Right lobe of liver (tissue), 4 donors: ENCODE results near the gene LDAH.

ENCODE experiments used
- POLR2A ChIP-seq: fragments of 450-650 bp; IDR thresholded peaks from one replicate; pipeline ENCODE4 v1.6.1; 2017; ENCODE audit warnings: antibody characterized with exemption, mild to moderate bottlenecking
- TF ChIP-seq, protein P1 (sequence below), 4 donors: fragments of 200-600 bp in 3 of 4; fragments of 450-650 bp in 1 of 4; IDR thresholded peaks; one replicate each; pipeline versions ENCODE4 v1.5.1 to v1.8.0; 2016 to 2022; ENCODE audit warnings: antibody characterized with exemption in 4 of 4, mild to moderate bottlenecking in 2 of 4
- donor health status: DM: no; HTN: no; CAD: no.
- donor health status: DM: no; HTN: no; CAD: no.
- donor health status: DM: no; HTN: yes; CAD: no.

DNA sequence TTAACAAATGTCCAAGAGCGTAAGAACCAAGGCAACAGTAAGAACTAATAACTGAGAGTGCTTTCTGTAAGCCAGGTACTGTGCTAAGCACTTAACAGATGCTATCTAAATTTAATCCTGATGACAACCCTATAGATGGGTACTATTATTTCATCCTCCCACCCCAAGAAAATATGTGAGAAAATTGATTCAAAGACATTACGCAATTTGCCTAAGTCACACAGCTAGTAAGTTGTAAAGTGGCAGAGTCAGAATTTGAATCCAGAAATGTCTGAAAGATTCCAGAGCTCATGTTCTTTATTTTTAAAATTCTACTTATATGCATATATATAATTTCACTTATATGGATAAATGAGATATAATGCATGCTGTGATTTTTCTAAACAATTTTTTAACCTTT, 10.1 kb downstream of the LDAH start:
- no peak for TF ChIP-seq POLR2A
- TF ChIP-seq, protein P1, sequence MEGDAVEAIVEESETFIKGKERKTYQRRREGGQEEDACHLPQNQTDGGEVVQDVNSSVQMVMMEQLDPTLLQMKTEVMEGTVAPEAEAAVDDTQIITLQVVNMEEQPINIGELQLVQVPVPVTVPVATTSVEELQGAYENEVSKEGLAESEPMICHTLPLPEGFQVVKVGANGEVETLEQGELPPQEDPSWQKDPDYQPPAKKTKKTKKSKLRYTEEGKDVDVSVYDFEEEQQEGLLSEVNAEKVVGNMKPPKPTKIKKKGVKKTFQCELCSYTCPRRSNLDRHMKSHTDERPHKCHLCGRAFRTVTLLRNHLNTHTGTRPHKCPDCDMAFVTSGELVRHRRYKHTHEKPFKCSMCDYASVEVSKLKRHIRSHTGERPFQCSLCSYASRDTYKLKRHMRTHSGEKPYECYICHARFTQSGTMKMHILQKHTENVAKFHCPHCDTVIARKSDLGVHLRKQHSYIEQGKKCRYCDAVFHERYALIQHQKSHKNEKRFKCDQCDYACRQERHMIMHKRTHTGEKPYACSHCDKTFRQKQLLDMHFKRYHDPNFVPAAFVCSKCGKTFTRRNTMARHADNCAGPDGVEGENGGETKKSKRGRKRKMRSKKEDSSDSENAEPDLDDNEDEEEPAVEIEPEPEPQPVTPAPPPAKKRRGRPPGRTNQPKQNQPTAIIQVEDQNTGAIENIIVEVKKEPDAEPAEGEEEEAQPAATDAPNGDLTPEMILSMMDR (IDR thresholded peaks at IDR 0.05): no peak
